ENCODE results near the gene ADAMTS16.

Gene ADAMTS16

DNA sequence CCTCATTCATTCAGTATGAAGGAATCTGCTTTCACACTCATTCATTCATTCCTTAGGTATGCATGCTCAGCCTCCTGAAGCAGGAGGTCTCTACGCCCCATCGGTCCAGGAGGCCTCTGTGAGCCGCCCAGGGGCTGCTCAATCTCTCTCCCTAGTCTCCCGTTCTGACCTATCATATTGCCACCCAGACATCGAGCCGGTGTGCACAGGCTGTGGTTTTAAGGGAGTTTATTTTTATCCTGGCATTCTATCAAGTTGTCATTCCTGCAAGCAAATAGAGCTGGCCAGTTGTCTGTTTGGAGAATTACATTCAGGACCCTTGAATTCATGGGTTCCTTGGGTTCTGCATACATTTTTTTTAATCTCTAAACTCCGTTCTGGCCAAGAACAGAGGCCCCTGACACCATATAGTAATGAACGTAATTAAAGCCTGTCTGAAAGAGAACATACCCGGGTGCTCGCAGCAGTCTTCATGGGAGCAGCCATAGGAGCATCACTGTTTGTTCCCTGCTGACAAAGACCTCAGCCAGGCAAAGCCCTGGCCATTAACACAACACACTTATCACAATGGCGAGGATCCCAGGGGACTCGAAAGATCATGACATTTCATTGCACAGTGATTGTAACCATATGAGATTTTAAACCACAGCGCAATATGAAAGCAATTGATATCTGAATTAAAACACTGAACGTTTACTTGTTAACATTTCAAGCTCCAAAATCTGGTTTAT is 80.9 kb downstream of the ADAMTS16 start:
- no peak for DNase-seq (ENCODE audit: low read depth in 4 of 4, low spot score in 1 of 4)

DNA sequence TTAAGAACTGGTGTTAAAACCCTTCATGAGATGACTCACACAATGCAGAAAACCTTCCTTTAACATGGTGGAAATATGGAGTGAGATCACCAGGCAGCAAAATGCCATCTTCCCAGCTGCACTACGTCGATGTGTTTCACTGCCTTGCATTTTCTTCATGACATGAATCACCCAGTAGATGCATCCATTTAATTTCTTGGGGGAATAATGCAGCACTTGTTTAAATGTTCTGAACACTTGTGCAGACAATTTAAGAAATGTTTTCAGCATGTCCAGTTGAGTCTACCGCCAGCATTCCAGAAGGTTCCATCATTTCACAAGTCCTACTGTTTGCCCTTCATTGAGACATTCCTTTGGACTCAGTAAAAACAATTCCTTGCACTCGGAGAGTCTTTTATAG is 81.6 kb downstream of the ADAMTS16 start:
- no peak for DNase-seq (ENCODE audit: low read depth in 4 of 4, low spot score in 1 of 4)

DNA sequence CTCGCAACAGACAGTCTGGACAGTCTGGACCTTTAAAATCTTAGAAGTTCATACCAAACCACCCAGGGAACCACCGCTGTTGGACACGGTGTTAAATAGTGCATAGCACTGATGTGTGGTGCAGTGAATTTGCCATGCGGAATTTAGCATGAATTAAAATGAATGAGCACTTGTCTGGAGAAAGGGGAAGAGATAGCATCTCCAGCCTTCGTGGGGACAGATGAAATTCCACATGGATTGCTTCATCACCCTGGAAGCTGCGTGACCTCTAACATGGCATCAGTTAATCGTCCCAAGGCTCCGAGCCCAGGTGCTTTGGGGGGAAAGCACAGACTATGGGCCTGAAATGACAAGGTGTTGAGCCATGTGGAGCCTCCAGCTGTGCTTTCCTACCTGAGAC is 91.4 kb downstream of the ADAMTS16 start:
- no peak for DNase-seq (ENCODE audit: low read depth in 4 of 4, low spot score in 1 of 4)

DNA sequence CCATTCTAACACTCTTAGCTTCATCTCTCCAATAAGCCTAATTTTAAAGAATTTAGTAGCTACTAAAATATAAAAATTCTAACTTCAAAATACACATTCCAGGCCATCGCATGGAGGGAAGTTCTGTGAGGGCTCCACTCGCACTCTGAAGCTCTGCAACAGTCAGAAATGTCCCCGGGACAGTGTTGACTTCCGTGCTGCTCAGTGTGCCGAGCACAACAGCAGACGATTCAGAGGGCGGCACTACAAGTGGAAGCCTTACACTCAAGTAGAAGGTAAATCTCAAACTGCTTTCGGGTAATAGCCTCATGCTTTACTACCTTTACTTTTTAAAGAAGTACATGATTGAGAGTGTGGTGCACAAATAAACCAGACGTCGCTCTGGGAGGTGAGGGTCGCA is 94.8 kb downstream of the ADAMTS16 start:
- no peak for DNase-seq (ENCODE audit: low read depth in 4 of 4, low spot score in 1 of 4)

DNA sequence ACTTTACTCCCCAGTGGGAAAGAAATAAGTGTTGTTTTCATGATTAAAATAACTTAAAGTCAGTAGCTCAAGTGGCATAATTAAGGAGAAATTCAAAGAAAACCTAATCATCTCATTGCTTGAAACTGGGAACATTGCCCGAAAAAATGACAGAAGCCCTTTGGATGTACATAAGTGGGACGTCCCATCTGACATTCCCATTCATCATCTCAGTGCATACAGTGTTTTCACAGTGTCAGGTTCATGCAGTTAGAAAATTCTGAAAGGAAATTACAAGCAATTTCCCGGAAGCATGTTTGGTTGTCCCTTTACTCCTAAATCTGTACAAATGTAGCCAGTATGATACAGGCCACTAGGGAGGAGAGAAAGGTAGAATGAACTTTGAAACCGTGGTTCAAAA is 95.6 kb downstream of the ADAMTS16 start:
- DNase-seq (ENCODE audit: low read depth in 4 of 4, low spot score in 1 of 4) = no peak

DNA sequence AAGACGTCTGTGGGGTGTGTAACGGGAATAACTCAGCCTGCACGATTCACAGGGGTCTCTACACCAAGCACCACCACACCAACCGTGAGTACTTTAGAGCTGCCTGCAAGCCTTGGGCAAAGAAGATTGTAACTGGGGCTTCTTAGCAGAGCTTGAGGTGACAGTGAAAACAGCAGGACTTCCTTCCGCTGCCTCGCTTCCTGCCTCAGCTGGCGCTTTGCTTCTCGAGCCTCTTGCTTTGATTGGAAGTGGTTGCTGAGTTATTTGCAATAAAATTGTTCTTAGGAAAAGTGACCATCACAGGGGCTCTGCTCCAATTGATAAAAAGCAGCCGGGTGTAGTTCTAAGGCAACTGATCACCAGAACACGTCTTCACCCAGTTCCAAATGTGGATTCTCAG is 99.1 kb downstream of the ADAMTS16 start:
- no peak for DNase-seq (ENCODE audit: low read depth in 4 of 4, low spot score in 1 of 4)

DNA sequence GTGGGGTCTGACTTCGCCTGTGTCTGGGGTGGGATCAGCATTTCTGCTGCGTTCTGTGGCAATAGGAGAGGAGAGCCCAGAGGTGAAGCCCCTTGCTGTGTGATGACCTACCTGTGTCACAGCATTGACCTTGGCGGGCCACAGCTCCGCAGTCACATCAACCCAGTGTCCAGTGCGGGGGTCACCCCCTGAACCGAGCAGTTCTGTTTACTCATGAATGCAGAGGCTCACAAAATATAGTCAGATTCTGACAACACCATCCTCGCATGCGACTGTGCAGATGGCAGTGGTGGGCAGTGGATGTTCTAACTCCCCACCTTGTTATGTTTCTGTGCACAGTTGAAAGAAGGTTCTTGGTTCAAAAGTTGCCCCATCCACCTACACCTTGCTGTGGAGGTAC is 100.1 kb downstream of the ADAMTS16 start:
- DNase-seq (ENCODE audit: low read depth in 4 of 4, low spot score in 1 of 4) = no peak

DNA sequence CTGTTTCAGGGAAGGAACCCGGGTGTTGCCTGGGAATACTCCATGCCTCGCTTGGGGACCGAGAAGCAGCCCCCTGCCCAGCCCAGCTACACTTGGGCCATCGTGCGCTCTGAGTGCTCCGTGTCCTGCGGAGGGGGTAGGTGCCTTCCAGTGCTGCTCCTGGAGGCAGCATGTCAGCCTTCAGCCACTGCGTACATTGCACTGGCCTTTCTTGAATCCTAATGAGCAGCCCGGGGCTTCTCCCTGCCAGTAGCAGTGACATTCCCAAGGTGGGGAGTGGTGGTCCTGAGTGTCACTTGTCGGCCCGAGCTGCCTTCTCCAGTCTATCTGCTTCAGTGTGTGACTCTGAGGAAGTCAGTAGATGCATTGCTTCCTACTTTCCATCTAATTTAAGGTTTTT is 101.9 kb downstream of the ADAMTS16 start:
- no peak for DNase-seq (ENCODE audit: low read depth in 4 of 4, low spot score in 1 of 4)

DNA sequence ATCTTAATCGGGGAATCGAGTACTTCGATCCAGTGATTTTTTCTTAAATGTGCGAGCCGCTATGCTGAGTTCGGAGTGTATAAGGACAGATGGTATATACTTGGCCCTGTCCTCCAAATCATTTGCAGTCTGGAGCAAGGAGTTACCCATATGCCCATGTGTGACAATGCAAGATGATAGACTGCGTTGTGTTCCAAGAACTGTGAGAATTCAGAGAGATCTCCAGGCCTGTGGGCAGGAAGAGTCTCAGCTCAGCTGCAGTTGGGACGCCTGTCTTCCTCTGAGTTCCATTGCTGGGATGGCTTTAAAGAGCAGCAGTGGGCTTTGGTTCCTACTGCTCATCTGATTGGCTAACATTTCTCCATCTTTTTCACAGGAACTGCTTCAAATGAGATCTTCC is 106.6 kb downstream of the ADAMTS16 start:
- no peak for DNase-seq (ENCODE audit: low read depth in 4 of 4, low spot score in 1 of 4)

DNA sequence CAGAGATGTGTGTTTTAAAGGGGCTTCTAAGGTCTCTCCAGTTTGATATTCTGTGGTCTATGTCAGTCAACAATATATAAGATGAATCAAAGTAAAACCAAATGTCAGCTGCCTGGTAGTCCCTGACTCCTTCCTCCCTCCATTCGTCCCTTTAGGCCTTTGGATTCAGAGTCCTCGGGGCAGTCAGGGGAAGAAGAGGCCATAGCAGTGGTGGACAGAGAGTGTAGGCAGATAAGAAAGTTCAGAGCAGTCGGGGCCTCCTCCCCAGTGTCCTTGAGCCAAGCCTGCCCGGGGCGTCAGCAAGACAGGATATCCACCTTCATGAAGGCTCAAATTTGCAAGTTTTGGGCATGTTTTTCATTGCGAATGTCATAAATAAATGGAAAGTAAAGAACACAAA is 110.6 kb downstream of the ADAMTS16 start:
- no peak for DNase-seq (ENCODE audit: low read depth in 4 of 4, low spot score in 1 of 4)

DNA sequence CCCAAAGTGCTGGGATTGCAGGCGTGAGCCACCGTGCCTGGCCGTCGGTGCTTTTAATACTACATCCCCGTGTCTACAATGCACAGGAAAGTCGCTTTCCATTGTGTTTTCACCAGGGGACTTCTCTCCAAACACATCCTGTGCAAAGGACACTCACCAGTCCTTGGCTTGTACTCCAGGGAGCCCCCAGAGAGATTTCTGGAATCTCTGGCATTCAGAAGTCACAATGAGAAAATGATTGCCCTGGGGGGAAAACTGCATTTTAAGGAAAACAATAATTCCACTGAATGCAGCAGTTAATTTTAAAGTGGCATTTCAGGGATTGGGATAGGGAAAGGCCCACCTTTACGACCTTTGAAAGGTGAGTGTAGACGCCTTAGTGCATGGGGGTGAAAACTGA is 112.0 kb downstream of the ADAMTS16 start:
- no peak for DNase-seq (ENCODE audit: low read depth in 4 of 4, low spot score in 1 of 4)

DNA sequence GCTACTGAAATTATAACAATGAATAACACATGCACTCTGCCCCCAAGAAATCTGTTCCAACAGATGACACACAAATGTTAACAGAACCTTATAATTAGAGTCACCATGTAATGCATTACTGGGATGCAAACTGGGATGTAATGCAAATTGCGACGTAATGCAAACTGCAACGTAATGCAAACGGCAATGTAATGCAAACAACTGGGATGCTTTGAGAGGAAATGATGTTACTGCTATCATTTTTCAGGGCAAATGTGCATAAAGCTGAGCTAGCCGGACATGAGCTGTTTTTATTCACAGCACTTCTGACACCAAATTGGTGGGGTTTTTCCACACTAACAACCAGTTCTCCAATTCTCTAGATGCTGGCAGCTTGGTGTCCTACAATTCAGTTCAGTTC is 117.2 kb downstream of the ADAMTS16 start:
- no peak for DNase-seq (ENCODE audit: low read depth in 4 of 4, low spot score in 1 of 4)

DNA sequence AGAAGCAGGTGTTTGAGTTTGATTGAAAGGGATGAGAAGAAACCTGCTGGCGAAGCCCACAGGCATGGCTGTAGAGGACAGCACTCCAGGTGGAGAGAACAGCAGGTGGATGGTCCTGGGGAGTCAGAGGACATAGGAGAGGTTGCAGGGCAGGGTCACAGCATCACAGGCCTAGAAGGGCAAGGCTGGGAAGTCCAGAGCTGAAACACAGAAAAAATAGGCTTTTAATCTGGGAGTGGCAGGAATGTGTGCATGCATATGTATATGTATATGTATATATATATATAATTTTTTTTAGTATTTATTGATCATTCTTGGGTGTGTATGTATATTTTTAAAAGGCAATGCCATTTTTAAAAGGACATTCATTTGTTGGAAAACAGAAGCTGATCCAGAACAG is 118.4 kb downstream of the ADAMTS16 start:
- no peak for DNase-seq (ENCODE audit: low read depth in 4 of 4, low spot score in 1 of 4)

DNA sequence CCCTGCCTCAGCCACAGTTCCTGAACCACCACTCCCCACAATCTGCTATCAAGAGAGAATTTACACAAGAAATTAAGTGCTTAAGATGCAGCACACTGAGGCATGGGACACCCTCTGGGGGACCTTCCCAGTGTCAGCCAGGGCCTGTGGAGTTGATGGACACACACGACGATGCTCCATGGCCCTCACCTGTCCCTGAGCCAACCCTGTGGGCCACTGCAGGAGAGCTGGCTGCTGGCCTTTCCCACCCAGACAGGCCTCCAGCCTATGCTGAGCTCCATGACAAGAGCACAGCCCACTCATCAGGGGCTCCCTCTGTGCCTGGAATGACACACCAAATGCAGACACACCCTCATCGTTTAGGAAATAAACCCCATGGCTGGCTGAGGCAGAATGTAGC is 124.6 kb downstream of the ADAMTS16 start:
- DNase-seq (ENCODE audit: low read depth in 4 of 4, low spot score in 1 of 4) = no peak

DNA sequence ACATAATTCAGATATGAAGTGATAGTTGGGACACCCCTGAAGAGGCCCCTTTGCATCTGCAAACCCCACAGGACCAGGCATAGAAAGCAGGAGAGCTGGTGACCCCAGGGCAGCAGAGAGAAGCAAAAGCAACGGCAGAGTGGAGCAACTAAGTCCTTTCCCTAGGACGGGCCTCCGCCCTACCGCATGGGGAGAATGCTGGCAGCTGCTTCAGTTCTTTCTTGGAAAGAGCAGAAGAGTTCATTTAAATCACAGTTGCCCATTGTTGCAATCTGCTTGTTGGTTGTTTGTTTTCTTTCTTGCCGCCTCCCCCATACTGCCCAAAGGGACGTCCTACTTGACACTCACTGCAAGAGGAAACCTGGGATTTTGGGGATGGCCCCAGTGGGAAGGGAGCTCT is 126.2 kb downstream of the ADAMTS16 start:
- DNase-seq (ENCODE audit: low read depth in 4 of 4, low spot score in 1 of 4) = no peak

DNA sequence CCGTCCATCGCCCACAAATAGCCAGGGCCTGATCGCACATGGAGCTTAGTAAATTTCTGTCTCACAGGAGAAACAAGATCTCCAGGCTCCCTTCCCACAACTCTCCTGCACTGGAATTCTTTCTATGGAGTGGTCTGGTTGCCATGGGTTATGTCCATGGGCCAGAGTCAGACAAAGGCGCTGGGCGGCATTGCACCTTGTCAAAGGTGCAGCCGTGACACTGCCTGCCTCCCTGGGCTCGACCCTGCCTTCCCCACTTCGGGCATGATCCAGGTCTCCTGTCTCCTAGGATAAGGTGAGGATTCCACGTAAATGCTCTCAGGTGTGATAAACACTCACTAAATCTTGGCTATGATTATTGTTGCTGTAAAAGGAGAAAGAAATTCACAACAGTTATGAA is 130.0 kb downstream of the ADAMTS16 start:
- DNase-seq (ENCODE audit: low read depth in 4 of 4, low spot score in 1 of 4) = no peak

DNA sequence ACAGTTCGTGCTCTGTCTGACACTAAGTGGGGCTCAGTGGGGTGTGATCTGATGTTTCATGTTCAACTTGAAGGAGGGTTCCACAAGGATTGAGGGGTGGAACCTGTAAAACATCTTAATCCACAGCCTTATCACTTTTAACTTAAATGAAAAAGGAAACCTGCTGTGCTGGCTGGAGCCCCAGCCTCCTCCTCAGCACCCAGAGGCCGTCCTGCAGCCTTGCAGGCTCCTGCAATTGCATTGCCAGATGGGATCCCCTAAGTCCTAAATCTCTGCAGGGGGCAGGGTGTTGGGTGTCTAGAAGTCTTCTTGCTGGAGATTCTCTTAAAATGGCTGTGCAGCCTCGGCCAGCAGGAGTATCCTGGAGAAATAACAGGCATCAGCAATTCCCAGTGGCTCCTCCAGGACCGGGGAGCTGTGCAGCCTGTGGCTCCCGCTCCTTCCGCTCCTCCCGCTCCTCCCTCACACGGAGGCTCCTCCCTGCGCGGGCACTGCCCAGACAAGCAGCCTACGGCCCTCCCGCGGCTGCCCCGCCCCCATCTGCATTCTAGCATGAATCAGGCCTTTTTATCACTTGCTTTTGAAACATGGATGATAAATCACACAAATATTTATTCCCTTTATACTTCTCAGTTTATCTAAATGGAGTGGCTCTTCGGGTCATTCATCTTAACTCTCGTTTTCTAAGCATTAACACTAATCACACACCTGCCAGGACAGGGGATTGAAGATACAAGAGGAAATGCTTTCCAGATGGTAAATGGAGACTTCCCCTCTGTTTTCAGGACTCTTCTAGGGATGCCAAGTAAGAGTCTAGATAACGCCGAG is 131.0 kb downstream of the ADAMTS16 start:
- DNase-seq (ENCODE audit: low read depth in 4 of 4, low spot score in 1 of 4) = no peak

DNA sequence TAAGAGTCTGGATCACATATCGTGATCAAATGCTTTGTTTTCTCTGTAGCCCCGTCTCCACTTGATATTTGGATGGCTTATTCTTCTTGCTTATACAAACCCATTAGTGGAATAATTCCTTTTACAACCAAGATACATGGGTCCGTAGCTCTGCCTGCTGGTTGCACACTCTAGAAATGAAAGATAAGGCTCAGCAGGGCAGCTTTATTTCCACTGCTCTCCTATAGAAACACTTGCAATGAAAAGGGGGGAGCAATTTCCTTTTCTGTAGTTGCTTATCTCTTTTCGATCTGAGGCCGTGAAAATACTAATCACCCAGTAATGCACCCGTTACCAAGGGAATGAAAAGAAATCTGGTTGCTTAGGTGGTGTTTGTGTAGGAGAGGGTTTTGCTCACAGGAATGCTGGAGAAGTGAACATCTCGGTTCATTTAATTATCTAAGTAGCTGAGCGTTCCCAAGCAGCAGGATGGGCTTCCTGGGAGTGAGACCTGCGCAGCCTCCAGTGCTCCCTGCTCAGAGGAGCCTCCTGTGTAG is 131.7 kb downstream of the ADAMTS16 start:
- no peak for DNase-seq (ENCODE audit: low read depth in 4 of 4, low spot score in 1 of 4)

DNA sequence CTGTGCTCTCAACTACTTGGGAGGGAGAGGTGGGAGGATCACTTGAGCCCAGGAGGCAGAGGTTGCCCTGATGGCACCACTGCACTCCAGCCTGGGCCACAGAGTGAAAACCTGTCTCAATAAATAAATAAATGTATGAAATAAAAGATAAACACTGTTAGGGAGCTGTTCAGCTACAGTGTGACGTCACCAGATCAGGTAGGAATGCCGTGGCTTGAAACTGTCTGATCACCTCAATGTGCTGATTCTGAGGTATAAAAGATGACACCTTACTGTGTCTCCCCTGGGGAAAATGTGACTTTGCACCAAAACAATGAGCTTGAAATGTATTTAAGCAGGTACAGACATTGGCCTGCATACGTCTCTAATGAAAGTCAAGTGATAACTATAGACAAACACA is 133.3 kb downstream of the ADAMTS16 start:
- DNase-seq (ENCODE audit: low read depth in 4 of 4, low spot score in 1 of 4) = no peak

DNA sequence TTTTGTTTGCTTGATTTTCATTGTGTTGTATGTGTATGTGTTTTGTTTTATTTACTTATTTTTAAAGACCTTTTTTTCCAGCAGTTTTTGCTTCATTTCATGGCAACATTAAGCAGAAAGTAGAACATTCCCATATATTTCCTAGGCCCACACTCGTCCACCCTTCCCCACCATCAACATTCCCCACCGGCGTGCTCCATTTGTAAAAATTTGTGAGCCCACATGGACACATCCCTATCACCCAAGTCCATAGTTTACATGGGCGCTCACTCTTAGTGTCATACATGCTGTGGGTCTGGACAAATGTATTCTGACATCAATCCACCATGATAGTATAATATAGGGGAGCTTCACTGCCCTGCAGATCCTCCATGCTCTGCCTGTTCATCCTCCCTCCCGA is 133.8 kb downstream of the ADAMTS16 start:
- DNase-seq (ENCODE audit: low read depth in 4 of 4, low spot score in 1 of 4) = no peak

DNA sequence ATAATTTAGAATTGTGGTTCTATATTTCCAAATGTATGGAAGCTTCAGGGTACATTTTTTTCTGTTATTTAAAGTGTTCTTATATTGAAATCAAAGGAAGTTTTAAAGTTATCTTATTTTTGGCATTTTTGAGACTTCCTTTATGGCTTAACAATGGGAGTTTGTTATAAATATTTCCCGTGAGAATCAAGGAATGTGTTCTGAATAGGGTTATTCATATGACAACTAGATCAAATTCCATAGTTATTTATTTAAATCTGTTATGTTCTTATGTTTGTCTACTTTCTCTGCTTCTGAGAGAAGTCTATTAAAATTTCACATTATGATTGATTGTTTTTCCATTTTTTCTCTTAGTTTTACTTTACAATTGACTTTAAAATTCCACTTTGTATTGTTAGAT is 135.1 kb downstream of the ADAMTS16 start:
- no peak for DNase-seq (ENCODE audit: low read depth in 4 of 4, low spot score in 1 of 4)

DNA sequence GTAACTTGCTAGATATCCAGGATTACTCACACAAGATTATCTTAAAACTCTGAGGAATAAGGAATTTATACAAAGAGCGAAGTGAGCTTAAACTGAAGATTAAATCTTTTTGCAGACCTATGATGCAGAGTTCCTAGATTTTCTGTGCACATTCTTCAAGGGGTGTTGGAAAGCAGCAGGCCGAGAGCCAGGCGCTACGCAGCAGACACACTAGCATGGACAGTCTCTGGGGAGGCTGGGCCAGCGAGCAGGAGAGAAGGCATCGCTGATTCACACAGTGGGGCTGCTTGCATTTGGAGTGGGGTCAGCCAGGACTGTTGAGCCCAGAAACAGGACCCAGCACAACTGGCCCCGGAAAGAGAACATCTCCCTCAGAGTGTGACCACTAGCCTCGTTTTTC is 136.3 kb downstream of the ADAMTS16 start:
- DNase-seq (ENCODE audit: low read depth in 4 of 4, low spot score in 1 of 4) = no peak
